HG02798 (cell line): ENCODE data around the gene AQP5.

Experiments
- ATAC-seq: cut with Tn5 transposase; IDR thresholded peaks from one replicate; pipeline ENCODE4 v1.9.1; 2021; ENCODE audit warnings: mild to moderate bottlenecking; ENCODE audit not compliant: unreplicated experiment, poor library complexity

The AQP5 gene

DNA sequence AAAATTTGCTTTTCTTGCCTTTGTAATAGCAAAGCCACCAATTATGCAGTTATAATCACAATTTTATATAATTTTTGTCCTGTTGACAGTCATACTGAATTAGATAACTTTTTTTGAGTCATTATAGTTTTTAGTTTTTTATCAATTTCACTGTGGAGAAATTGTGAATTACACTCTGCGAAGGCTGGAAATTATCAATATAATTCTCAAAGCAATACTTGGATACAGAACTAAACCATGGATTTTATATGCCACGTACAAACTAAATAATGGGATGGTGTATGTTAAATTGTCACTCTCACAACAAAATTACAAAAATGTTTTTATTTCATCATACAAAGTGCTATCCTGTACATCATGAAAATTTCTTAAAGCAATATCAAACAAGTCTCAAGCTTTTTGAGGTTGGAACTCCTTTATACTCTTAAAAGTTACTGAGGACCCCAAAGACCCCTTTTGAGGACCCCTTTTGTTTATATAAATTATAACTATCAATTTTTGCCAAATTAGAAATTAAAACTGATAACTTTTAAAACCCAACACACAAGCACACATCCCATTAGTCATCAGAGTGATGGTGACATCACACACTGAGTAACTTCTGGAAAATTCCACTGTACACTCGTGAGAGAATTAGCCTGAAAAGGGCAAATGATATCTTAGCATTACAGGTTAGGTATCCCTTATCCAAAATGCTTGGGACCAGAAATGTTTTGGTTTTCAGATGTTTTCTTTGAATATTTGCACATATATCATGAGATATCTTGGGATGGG, 31.0 kb upstream of the AQP5 start:
- no peak for ATAC-seq

DNA sequence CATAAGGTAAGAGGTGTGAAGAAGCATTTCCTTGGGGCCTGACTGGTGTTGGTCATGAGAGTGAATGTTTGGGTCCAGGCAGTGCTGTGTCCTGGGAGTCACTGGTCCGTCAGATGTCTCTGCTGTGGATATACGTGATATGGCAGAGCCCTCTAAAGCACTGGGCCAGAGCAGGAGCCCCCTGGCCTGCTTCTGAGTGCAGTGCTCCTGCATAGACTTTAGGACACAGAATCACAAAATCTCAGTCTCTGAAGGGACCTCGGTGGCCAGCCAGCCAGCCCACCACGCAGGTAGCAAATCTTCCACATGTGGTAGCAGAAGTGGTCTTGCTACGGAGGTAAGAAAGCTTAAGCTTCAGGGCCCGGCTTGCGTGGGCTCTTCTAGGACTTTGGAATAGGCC, 29.6 kb upstream of the AQP5 start:
- no peak for ATAC-seq

GRCh38 chr12:49932533-49933130, 29.0 kb upstream of the AQP5 start:
- no peak for ATAC-seq

DNA sequence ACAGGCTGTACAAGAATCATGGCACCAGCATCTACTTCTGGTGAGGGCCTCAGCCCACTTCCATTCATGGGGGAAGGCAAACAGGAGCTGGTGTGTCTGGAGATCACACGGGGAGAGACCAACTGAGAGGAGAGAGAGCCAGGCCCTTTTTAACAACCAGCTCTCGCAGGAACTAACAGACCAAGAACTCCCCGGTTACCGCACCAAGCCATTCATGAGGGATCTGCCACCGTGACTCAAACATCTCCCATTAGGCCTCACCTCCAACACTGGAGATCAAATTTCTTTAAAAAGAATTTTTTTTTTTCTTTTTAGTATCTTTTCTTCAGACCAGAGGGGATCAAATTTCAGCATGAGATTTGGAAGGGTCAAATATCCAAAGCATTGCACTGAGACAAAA, 27.9 kb upstream of the AQP5 start:
- ATAC-seq: no peak

DNA sequence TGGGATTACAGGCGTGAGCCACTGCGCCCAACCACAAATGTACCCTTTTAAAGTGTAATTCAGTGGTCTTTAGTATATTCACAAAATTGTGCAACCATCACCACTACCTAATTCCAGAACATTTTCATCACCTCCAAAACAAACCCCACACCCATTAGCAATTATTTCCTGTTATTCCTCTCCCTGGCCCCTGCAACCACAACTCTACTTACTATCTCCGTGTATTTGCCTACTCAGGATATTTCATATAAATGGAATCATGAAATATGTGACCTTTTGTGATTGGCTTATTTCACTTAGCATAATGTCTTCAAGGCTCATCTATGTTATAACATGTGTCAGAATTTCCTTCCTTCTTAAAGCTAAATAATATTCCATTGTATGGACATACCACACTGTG, 27.2 kb upstream of the AQP5 start:
- no peak for ATAC-seq

DNA sequence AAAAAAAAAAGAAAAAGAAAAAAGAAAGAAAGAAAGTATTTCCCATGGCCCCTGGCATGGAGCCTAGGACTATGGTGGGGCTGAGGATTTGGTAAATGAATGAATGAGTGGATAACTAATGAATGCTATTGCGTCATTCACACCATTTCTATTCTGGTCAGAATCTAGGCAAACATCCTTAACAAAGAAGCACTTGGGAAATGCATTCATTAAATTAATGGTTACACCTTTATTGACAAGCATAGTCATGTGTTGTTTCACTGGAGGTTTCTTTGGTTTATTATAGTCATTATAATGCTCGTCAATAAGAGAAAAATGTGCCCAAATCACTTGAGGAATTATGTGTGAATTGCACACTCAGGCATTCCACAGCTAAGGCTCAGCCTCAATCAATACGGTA, 24.7 kb upstream of the AQP5 start:
- ATAC-seq: no peak

- ATAC-seq: no peak
Measured at GRCh38 chr12:49937639-49938300, 23.9 kb upstream of the AQP5 start.

GRCh38 chr12:49939307-49939706, 22.4 kb upstream of the AQP5 start:
- no peak for ATAC-seq

GRCh38 chr12:49939707-49940106, 22.0 kb upstream of the AQP5 start:
- ATAC-seq: no peak

DNA sequence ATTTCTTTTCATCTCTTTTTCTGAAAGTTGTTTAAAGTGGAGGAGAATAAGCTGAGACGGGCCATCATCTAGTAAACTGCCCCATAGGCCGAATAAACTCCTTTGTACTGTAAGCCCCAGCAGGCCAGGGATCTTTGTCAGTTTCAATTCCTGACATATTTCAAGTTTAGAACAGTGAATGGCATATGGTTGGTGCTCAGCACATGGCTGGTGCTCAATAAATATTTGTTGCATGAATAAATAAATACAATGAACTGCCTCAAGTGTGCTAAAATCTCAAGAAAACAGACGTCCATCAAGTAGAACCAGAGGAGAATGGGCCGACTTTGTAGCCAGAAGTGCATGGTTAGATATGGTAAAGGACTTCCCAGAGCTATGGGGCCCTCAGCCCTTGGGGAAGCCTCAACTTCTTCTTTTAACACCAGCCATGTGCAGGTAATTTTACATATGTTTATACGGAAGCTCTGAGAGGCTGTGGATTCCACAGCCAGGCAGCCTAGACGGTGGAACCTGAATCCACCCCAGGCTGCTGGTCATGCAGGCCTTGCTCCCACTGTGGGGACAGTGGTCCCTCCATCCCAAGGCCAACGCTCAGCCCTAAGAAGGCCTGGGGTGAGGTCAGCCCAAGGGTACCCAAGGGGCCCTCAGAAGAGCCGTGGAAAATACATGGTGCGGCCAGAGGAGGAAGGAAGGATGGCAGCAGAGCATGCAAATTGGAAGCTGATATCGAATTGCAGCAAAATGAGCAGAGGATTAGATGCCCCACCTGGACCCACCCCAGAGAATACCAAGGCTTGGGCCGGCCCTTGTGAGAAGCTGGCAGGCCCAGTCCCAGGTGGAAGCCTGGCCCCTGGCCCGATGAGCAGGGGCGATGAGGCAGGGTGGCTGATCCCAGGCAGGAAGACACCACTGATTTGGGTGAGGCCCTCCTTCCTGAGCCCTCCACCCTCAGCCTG, 19.8 kb upstream of the AQP5 start:
- ATAC-seq: no peak

DNA sequence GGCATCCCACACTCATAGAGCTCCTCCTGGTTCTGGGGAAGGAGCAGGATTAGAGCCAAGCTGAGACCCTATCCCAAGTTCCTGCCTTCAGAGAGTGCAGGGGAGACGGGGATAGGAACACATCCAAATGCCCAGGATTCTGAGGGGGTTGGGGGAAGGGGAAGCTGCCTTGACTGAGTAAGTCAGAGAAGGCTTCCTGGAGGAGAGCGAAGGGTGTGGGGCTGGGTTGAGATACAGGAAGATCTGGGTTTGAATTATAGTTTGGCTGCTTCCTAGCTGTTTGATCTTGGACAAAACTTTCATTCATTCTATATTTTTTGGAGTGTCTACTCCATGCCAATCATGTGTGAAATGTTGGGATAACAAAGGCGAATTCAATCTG, 19.2 kb upstream of the AQP5 start:
- ATAC-seq: no peak

GRCh38 chr12:49942921-49943624, 18.6 kb upstream of the AQP5 start:
- no peak for ATAC-seq

DNA sequence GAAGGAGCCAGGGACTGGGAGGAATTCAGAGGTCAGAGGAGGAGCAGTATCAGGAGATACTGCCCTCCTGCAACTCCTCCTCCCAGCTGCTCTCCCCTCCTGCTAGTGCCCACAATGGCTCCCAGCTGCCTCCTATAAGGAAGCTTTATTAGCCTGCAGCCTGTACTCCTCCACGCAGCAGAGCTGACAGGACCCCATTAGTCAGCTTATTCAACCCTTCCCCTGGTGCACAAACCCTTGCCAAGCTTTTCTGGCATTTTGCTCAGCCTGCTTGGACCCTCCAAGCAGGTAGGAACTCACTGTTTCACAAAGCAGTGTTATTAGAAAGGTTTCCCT, 18.1 kb upstream of the AQP5 start:
- ATAC-seq: no peak

DNA sequence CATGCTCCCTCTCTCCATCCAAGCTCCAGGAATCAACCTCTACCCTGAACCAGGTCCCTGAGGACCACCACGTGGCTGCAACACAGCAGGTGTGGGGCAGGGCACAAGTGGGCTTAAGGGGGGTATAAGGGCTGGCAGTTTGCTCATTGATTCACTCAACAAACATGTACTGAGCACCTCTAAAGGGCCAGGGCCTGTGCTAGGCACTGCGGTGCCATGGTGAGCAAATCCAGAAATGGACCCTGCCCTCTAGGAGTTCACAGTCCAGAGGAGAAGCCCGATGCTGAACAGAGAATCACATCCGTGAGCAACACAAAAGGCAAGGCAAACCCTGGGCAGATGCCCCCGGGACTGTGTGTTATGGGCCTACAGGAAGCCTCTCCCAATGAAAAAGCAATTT, 17.6 kb upstream of the AQP5 start:
- ATAC-seq: no peak

- no peak for ATAC-seq
Measured at GRCh38 chr12:49944718-49945117, 17.0 kb upstream of the AQP5 start.

GRCh38 chr12:49945394-49946080, 16.1 kb upstream of the AQP5 start:
- peak; percentile 78 for ATAC-seq

DNA sequence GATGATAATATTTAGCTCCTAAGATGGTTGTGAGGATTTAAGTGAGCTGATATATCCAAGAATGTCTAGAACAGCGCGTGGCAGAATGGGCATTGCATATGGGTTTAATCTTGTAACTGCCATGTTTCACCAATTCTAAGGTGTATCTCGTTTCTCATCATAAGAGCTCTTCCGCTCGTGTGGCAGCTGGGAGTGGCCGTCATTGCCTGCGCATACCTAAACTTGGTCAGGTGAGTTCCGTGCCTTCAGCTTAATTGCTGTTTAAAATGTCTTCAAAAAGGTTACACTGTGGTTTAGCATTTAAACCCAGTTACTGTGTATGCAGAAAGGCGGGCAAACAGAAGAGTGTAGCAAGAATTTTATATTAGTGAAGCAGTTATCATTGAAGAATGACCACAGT, 15.6 kb upstream of the AQP5 start:
- ATAC-seq: no peak

GRCh38 chr12:49946497-49946896, 15.2 kb upstream of the AQP5 start:
- no peak for ATAC-seq

GRCh38 chr12:49947593-49948226, 14.0 kb upstream of the AQP5 start:
- no peak for ATAC-seq
